NCI-H774 (cell line): ENCODE data around the gene ZNF638.
"Not testable (repeated sequence)": the region's sequence is repeated elsewhere in the genome, so short reads cannot be mapped to it uniquely, and the experiment has no call there.

ENCODE experiments used
- DNase-seq: peaks from one replicate; lab custom pipeline; 2025; lab: John Stamatoyannopoulos, UW

Gene ZNF638

GRCh38 chr2:71331581-71332434 lies at the start of gene ZNF638:
Gene ZNF638, plus strand, starts transcription at chr2:71331782. Its CDS starts 17,173 bp downstream, at chr2:71348955.
- peak; percentile 91 for DNase-seq

GRCh38 chr2:71281950-71282349 lies 49.6 kb upstream of the ZNF638 start:
- no peak for DNase-seq

- DNase-seq = no peak
Observed at GRCh38 chr2:71282493-71282892, 49.1 kb upstream of the ZNF638 start.

GRCh38 chr2:71283131-71283530 lies 48.5 kb upstream of the ZNF638 start:
- no peak for DNase-seq

- no peak for DNase-seq
Observed at GRCh38 chr2:71285706-71286105, 45.9 kb upstream of the ZNF638 start.

GRCh38 chr2:71291398-71291797 lies 40.2 kb upstream of the ZNF638 start:
- DNase-seq = no peak

- DNase-seq = no peak
Observed at GRCh38 chr2:71292159-71292558, 39.4 kb upstream of the ZNF638 start.

GRCh38 chr2:71298914-71299313 lies 32.7 kb upstream of the ZNF638 start:
- DNase-seq = no peak

GRCh38 chr2:71299507-71299906 lies 32.1 kb upstream of the ZNF638 start:
- no peak for DNase-seq

GRCh38 chr2:71303849-71304248 lies 27.7 kb upstream of the ZNF638 start:
- DNase-seq = no peak

GRCh38 chr2:71306762-71307161 lies 24.8 kb upstream of the ZNF638 start:
- DNase-seq = no peak

- no peak for DNase-seq
Observed at GRCh38 chr2:71313016-71313766, 18.4 kb upstream of the ZNF638 start.

GRCh38 chr2:71317060-71317459 lies 14.5 kb upstream of the ZNF638 start:
- DNase-seq = no peak

GRCh38 chr2:71317900-71318299 lies 13.7 kb upstream of the ZNF638 start:
- not testable (repeated sequence) for DNase-seq

GRCh38 chr2:71323386-71323785 lies 8.2 kb upstream of the ZNF638 start:
- no peak for DNase-seq

GRCh38 chr2:71326968-71327367 lies 4.6 kb upstream of the ZNF638 start:
- no peak for DNase-seq

GRCh38 chr2:71327916-71328315 lies 3.7 kb upstream of the ZNF638 start:
- DNase-seq = no peak

GRCh38 chr2:71330155-71330554 lies 1.4 kb upstream of the ZNF638 start:
- no peak for DNase-seq

- DNase-seq = no peak
Observed at GRCh38 chr2:71330585-71331330, 824 bp upstream of the ZNF638 start.

GRCh38 chr2:71331331-71331580 lies 326 bp upstream of the ZNF638 start:
- not testable (repeated sequence) for DNase-seq

- no peak for DNase-seq
Observed at GRCh38 chr2:71332435-71332796, 834 bp downstream of the ZNF638 start.

- DNase-seq = no peak
Observed at GRCh38 chr2:71333619-71334018, 2.0 kb downstream of the ZNF638 start.

GRCh38 chr2:71336384-71336783 lies 4.8 kb downstream of the ZNF638 start:
- no peak for DNase-seq
